Measurements from ENCODE around the gene HRCT1.
A peak's percentile ranks its signal among the peaks of the same experiment; 100 is the strongest.

Gene HRCT1

DNA sequence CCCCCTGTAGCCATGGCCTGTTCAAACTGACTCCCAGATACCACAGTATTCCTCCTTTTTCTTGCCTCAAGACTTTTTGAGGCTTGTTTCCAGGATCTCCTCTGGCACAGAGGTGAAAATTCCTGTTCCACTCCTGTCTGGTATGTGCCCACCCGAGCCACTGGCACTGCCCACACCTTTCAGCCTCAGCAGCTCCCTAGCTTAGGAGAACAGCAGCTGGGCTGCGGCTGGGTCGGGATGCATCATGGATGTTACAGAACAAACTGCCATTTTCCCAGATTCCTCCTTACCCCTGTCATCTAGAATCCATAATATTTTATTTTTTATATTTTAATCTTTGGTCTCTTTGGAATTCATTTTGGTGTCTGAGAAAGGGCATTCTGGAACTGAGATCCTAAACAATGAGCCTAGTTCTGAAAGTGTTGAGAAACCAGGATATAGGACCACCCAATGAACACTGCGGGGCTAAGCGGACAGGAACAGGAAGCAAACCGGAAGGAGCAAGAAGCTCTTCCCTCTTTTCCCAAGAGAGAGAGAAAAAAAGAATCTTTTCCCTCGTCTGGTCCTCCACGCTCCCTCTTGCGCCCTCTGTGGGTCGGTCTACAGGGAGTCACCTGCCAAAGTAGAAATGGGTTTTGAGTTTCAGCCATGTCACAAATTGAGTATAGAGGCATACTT is 39.5 kb downstream of the HRCT1 start:
- DNase-seq: peak; percentile 70

DNA sequence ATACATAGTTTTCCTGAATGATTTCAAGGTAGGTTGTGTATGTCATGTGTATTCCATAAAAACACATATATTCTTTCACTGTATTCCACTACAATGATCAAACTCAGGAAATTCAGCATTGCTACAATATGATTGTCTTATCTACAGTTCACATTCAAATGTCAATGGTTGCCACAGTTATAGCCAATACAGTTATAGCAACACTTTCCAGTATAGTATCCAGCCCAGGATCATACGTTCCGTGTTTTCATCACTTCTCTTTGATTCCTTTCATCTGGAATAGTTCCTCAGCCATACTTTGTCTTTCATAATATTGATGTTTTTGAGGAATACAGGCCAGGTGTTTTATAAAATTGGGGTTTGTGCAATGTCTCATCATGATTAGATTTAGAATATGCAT is 42.4 kb downstream of the HRCT1 start:
- DNase-seq: no peak

DNA sequence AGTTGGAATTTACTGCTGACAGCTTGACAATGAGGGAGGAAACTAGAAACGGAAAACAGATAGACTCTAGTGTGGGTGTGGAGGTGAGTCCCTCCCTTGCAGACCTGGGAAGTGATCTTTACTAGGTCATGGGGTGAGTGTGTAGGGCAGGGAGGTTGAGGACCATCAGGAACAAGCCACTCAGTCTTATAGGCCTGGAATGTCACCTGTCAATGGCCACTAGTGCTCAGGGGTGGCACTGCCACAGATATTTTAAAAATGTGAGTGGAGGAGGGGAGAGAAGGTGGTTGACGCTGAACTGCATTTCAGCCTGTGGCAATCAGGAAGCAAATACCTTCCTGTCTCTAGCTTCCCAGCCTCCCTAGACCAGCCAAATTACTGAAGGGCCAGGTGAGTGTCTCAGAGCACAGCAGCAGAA is 42.9 kb downstream of the HRCT1 start:
- DNase-seq: no peak

GRCh38 chr9:35951736-35952135 is 45.7 kb downstream of the HRCT1 start:
- DNase-seq: no peak

- DNase-seq: no peak
These were observed 46.7 kb downstream of the HRCT1 start for GRCh38 chr9:35952526-35953191.

- DNase-seq: peak; percentile 43
These were observed 49.0 kb downstream of the HRCT1 start for GRCh38 chr9:35954942-35955546.

DNA sequence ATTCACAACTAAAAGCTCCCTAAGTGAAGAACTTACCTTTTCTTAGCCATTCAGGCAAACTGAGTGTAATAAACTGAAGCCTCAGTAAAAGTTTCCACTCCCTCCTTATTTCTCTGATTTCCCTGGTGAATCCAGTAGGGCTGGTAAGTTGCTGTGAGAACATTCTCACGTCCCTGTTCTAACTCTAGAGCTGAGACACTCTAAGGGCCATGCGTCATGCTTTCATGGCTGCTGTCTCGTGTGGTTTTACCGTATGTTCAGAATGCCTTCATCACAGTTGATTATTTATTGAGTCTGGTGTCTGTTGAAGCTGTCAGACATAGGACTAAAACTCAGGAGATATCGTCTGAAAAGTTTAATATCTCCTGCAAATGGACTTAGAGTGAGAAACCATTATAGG is 50.6 kb downstream of the HRCT1 start:
- no peak for DNase-seq

Data from activated naive CD4-positive, alpha-beta T cell treated with Interleukin-2 at 50 U/mL for 16 hours (primary cell).